Neutrophil (primary cell): ENCODE results near the gene ATP6V0A1.
"Not testable (repeated sequence)": the region's sequence is repeated elsewhere in the genome, so short reads cannot be mapped to it uniquely, and the experiment has no call there.

Experiments
- H3K27ac ChIP-seq: fragments of 200-600 bp; sonication (generic); 2 replicates; pipeline ENCODE4 v1.5.1; 2016; ENCODE audit warnings: mild to moderate bottlenecking, moderate library complexity
- H3K27me3 ChIP-seq: fragments of 200-600 bp; sonication (generic); 2 replicates; pipeline ENCODE4 v1.6.0; 2016; ENCODE audit warnings: mild to moderate bottlenecking
- H3K36me3 ChIP-seq: fragments of 200-600 bp; sonication (generic); 2 replicates; pipeline ENCODE4 v1.5.1; 2017
- H3K4me1 ChIP-seq, 2 experiments: fragments of 200-600 bp in 1 of 2; sonication (generic) in 1 of 2; 1 replicate in 1 of 2; 2 replicates in 1 of 2; pipeline versions ENCODE4 v1.5.1 to v1.6.1; 2013 to 2016; ENCODE audit warnings: low read depth in 1 of 2, low read length in 1 of 2, mild to moderate bottlenecking in 1 of 2, moderate library complexity in 1 of 2; ENCODE audit not compliant: control insufficient read depth in 1 of 2, insufficient read depth in 1 of 2
- H3K4me3 ChIP-seq, 2 experiments: fragments of 200-600 bp in 1 of 2; sonication (generic) in 1 of 2; 1 replicate in 1 of 2; 2 replicates in 1 of 2; pipeline ENCODE4 v1.5.1; 2013 to 2016; ENCODE audit warnings: low read depth in 1 of 2, low read length in 1 of 2, mild to moderate bottlenecking in 1 of 2, moderate library complexity in 1 of 2
- H3K9me3 ChIP-seq: fragments of 200-600 bp; sonication (generic); 2 replicates; pipeline ENCODE4 v1.5.1; 2016
- TF ChIP-seq, protein P1 (sequence below): fragments of 200-600 bp; sonication (generic); IDR thresholded peaks from 2 replicates; pipeline ENCODE4 v1.5.1; 2016; ENCODE audit warnings: antibody characterized with exemption

Gene ATP6V0A1

DNA sequence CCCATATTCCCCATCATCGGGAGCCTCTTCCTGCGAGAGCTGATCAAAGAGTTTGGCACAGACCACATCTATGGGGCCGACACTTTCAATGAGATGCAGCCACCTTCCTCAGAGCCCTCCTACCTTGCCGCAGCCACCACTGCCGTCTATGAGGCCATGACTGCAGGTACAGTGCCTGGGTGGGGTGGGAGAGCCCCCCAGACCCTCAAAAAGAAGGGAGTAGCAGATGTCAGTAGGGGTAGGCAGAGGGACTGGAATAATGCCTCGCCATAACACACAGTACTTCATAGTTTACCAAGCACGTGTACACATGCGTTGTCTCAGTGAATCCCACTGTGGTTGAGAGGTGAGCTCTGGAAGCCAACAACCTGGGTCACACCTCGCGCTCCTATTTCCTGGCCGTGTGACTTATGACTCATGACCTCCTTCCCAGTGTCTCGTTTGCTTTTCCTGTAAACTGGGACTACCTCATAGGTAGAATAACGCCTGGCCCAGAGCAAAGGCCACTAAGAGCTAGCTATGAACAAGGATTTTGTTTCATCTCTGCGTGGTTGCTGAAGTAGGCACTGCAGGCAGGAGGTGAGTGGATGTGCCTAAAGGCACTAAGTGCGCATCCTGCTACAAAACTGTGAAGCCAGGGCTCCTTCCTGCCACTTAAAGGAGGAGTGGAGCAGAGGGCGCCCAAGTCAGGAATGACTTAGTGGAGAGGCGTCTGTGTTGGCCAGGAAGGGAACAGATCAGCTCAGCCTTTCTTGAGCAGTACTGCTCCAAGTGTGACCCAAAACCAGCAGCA lies 82.6 kb downstream of the ATP6V0A1 start:
- Histone ChIP-seq H3K27ac (no peak overlapping the region), H3K36me3 (peaks cover 50% of the 10 kb centered on the region), H3K4me1 (peaks cover 8 to 10% of the 10 kb centered on the region in 2 experiments), H3K4me3 (no peak overlapping the region), H3K27me3 (no peaks in the 10 kb centered on the region), H3K9me3 (no peaks in the 10 kb centered on the region)
- TF ChIP-seq, protein P1, sequence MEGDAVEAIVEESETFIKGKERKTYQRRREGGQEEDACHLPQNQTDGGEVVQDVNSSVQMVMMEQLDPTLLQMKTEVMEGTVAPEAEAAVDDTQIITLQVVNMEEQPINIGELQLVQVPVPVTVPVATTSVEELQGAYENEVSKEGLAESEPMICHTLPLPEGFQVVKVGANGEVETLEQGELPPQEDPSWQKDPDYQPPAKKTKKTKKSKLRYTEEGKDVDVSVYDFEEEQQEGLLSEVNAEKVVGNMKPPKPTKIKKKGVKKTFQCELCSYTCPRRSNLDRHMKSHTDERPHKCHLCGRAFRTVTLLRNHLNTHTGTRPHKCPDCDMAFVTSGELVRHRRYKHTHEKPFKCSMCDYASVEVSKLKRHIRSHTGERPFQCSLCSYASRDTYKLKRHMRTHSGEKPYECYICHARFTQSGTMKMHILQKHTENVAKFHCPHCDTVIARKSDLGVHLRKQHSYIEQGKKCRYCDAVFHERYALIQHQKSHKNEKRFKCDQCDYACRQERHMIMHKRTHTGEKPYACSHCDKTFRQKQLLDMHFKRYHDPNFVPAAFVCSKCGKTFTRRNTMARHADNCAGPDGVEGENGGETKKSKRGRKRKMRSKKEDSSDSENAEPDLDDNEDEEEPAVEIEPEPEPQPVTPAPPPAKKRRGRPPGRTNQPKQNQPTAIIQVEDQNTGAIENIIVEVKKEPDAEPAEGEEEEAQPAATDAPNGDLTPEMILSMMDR: no peak

GRCh38 chr17:42543190-42544079 lies 84.8 kb downstream of the ATP6V0A1 start:
- Histone ChIP-seq H3K27ac (no peak overlapping the region), H3K4me1 (peaks cover 0 to 6% of the 10 kb centered on the region in 2 experiments), H3K9me3 (no peaks in the 10 kb centered on the region), H3K4me3 (no peak overlapping the region), H3K36me3 (peaks cover 50% of the 10 kb centered on the region), H3K27me3 (peaks cover 10% of the 10 kb centered on the region)
- TF ChIP-seq, protein P1: no peak

- Histone ChIP-seq H3K36me3 (peaks cover 40% of the 10 kb centered on the region), H3K4me1 (peaks cover 5 to 9% of the 10 kb centered on the region in 2 experiments), H3K27me3 (peaks cover 20% of the 10 kb centered on the region), H3K4me3 (no peak overlapping the region), H3K27ac (no peak overlapping the region), H3K9me3 (no peaks in the 10 kb centered on the region)
- TF ChIP-seq, protein P1: no peak
Observed at GRCh38 chr17:42544874-42545283, 86.2 kb downstream of the ATP6V0A1 start.

DNA sequence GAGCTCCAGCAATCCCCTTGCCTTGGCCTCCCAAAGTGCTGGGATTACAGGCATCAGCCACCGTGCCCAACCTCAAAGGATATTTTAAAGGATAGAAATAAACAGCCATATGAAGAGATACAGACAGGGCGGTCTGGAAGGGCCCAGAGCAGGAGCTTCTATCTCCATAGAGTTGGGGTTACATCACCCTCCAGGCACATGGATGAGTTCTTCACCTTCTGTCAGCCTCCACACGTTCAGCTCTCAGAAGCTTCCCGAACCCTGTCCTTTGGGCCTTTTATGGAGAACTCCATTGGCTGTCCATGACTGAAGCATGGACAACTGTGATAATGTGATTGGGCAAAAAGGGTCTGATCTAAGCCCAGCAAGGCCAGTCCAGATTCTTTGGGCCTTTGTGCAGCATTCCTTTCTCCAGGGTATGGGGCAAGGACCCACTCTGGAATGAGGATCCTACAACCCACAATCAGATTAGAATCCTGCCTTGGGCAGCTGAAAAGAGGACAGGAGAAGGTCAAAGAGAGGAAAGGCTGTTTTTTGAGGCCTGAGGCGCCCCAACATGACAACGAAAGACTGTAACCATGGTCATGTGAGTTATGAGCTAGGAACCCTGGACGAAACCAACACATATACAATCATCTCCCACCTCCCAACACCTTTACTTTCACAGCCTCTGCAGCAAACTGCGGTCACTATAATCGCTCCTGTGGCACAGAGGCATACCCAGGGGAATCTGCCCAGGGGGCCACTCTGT lies 87.3 kb downstream of the ATP6V0A1 start:
- not testable (repeated sequence) for H3K4me3 ChIP-seq, H3K4me1 ChIP-seq, H3K27ac ChIP-seq, H3K9me3 ChIP-seq
- peaks cover 20% of the 10 kb centered on the region for H3K27me3 ChIP-seq
- H3K36me3 ChIP-seq: peaks cover 38% of the 10 kb centered on the region

GRCh38 chr17:42547001-42547461 lies 88.4 kb downstream of the ATP6V0A1 start:
- Histone ChIP-seq H3K36me3 (peaks cover 28% of the 10 kb centered on the region), H3K27me3 (peaks cover 20% of the 10 kb centered on the region), H3K9me3 (no peaks in the 10 kb centered on the region), H3K4me1 (peaks cover 5 to 9% of the 10 kb centered on the region in 2 experiments), H3K27ac (no peak overlapping the region), H3K4me3 (no peak overlapping the region)
- TF ChIP-seq, protein P1: no peak
